Esophagus muscularis mucosa (tissue), 4 donors: ENCODE results near the gene TUBA1A. TPM values are rescaled to one million over a fixed set of nuclear protein-coding genes. Genes with fewer than 3 reads are reported as not detected.
A peak's percentile ranks its signal among the peaks of the same experiment; 100 is the strongest.
"Not testable (repeated sequence)": the region's sequence is repeated elsewhere in the genome, so short reads cannot be mapped to it uniquely, and the experiment has no call there.

Source experiments
- DNase-seq: peaks from one replicate; pipeline ENCODE4 v3.0.0-alpha.2; 2017; ENCODE audit errors: extremely low spot score
- H3K27ac ChIP-seq, 4 donors: fragments of 200-600 bp; sonication (generic); replicated peaks in 1 of 4; 1 replicate in 3 of 4; 2 replicates in 1 of 4; pipeline ENCODE4 v1.5.1; 2016 to 2019; ENCODE audit warnings: mild to moderate bottlenecking in 1 of 4
- H3K27me3 ChIP-seq, 4 donors: fragments of 200-600 bp; sonication (generic); one replicate each; pipeline versions ENCODE4 v1.5.1 to v1.6.0; 2016 to 2019
- H3K36me3 ChIP-seq, 4 donors: fragments of 200-600 bp; sonication (generic); one replicate each; pipeline ENCODE4 v1.5.1; 2016 to 2019
- H3K4me1 ChIP-seq, 4 donors: fragments of 200-600 bp; sonication (generic); one replicate each; pipeline ENCODE4 v1.5.1; 2016 to 2019
- H3K4me3 ChIP-seq, 4 donors: fragments of 200-600 bp; sonication (generic); 1 replicate in 2 of 4; 2 replicates in 2 of 4; pipeline ENCODE4 v1.5.1; 2016 to 2019; ENCODE audit warnings: mild to moderate bottlenecking in 4 of 4, moderate library complexity in 1 of 4
- H3K9me3 ChIP-seq, 4 donors: fragments of 200-600 bp; sonication (generic); 1 replicate in 3 of 4; 2 replicates in 1 of 4; pipeline ENCODE4 v1.5.1; 2016 to 2019
- CTCF ChIP-seq, 3 experiments: fragments of 200-600 bp in 2 of 3; fragments of 450-650 bp in 1 of 3; sonication (generic) in 2 of 3; IDR thresholded peaks; one replicate each; pipeline ENCODE4 v1.5.1; 2017 to 2019; ENCODE audit warnings: antibody characterized with exemption in 3 of 3, mild to moderate bottlenecking in 2 of 3, moderate library complexity in 1 of 3
- EP300 ChIP-seq: sonication (generic); formaldehyde crosslinking; IDR thresholded peaks from one replicate; pipeline ENCODE4 v1.6.1; 2017; ENCODE audit warnings: antibody characterized with exemption
- POLR2A ChIP-seq: fragments of 450-650 bp; IDR thresholded peaks from one replicate; pipeline ENCODE4 v1.6.1; 2017; ENCODE audit warnings: antibody characterized with exemption, moderate library complexity, mild to moderate bottlenecking, low read depth
- POLR2AphosphoS5 ChIP-seq, 2 donors: sonication (generic); formaldehyde crosslinking; IDR thresholded peaks; one replicate each; pipeline ENCODE4 v1.6.1; 2017; ENCODE audit warnings: antibody characterized with exemption in 2 of 2
- WGBS: methylation state at CpG from one replicate; pipeline ENCODE4 v1.1.5; 2018; 5-methylcytosine and 5-hydroxymethylcytosine counted together
- intact Hi-C: fragments of 100-400 bp; cut with DNase I; formaldehyde crosslinking; loops from one replicate; pipeline ENCODE4 v1.15.1; 2023
- total RNA-seq, 4 donors: library from RNA; depleted of rRNA; stranded (reverse); fragments of >200 nt; gene quantifications; one replicate each; pipeline versions ENCODE4 v1.1.0 to v1.2.1, GENCODE V29; 2016

The TUBA1A gene
- total RNA-seq, 4 donors from 2014 or later, result 534 to 1,110 (median 887) TPM

- Histone ChIP-seq H3K36me3 (peaks cover 23 to 33% (median 30%) of the 10 kb centered on the region in 4 donors), H3K4me1 (peaks cover 16 to 42% (median 34%) of the 10 kb centered on the region in 4 donors), H3K27ac (peak overlapping the region; percentile 95 to 100 (median 98)), H3K9me3 (no peaks in the 10 kb centered on the region), H3K4me3 (peak overlapping the region; percentile 78 to 96 (median 91)), H3K27me3 (no peaks in the 10 kb centered on the region)
- TF ChIP-seq EP300 (no peak), POLR2AphosphoS5 (IDR thresholded peaks at IDR 0.05) (peak in 1 of 2 donors; percentile 41)
- peak; percentile 97 for DNase-seq
- under 1% methylated on average over 38 of the region's 52 CpGs for WGBS
- intact Hi-C loops, result loop anchor here (1.0 to 2.0 kb wide), 2 partner anchors 46 to 58 kb away; partner anchors contain the start of gene TUBA1B
Measured at GRCh38 chr12:49188201-49188915, 522 bp downstream of the TUBA1A start.

GRCh38 chr12:49187184-49187583, 1.7 kb downstream of the TUBA1A start:
- Histone ChIP-seq H3K27ac (peak overlapping the region; percentile 95 to 100 (median 98)), H3K4me3 (peak overlapping the region; percentile 78 to 96 (median 91)), H3K9me3 (no peaks in the 10 kb centered on the region), H3K36me3 (peaks cover 23 to 35% (median 31%) of the 10 kb centered on the region in 4 donors), H3K4me1 (peaks cover 16 to 42% (median 34%) of the 10 kb centered on the region in 4 donors), H3K27me3 (no peaks in the 10 kb centered on the region)
- peak; percentile 93 for DNase-seq
- intact Hi-C loops, result no loop called here
- 4% methylated on average over 5 of the region's 5 CpGs for WGBS
- TF ChIP-seq CTCF (IDR thresholded peaks at IDR 0.05), result no peak
- TF ChIP-seq POLR2A, result no peak
- peak; percentile 52 to 62 for TF ChIP-seq POLR2AphosphoS5 (IDR thresholded peaks at IDR 0.05)

GRCh38 chr12:49186307-49186706, 2.6 kb downstream of the TUBA1A start:
- peak overlapping the region in 3 of 4 donors; percentile 95 to 99 (median 98) for H3K27ac ChIP-seq
- H3K27me3 ChIP-seq, DNase-seq, H3K9me3 ChIP-seq, intact Hi-C loops: not testable (repeated sequence)
- H3K4me1 ChIP-seq, result peaks cover 16 to 42% (median 34%) of the 10 kb centered on the region in 4 donors
- peak overlapping the region; percentile 78 to 96 (median 91) for H3K4me3 ChIP-seq
- WGBS, result 65% methylated on average over 9 of the region's 11 CpGs
- H3K36me3 ChIP-seq, result peaks cover 23 to 35% (median 31%) of the 10 kb centered on the region in 4 donors

GRCh38 chr12:49184697-49185096, 4.2 kb downstream of the TUBA1A start:
- WGBS, result 77% methylated on average over 1 of the region's 1 CpG
- intact Hi-C loops, DNase-seq, H3K9me3 ChIP-seq, H3K4me3 ChIP-seq, H3K27me3 ChIP-seq: not testable (repeated sequence)
- peaks cover 23 to 35% (median 31%) of the 10 kb centered on the region in 4 donors for H3K36me3 ChIP-seq
- H3K4me1 ChIP-seq, result peaks cover 13 to 37% (median 29%) of the 10 kb centered on the region in 4 donors
- H3K27ac ChIP-seq, result peak overlapping the region in 1 of 4 donors; percentile 18

GRCh38 chr12:49183214-49183950, 5.5 kb downstream of the TUBA1A start:
- H3K4me3 ChIP-seq, H3K27me3 ChIP-seq, intact Hi-C loops, DNase-seq, H3K27ac ChIP-seq, H3K9me3 ChIP-seq: not testable (repeated sequence)
- H3K36me3 ChIP-seq, result peaks cover 23 to 35% (median 31%) of the 10 kb centered on the region in 4 donors
- 85% methylated on average over 15 of the region's 15 CpGs for WGBS
- H3K4me1 ChIP-seq, result peaks cover 13 to 32% (median 26%) of the 10 kb centered on the region in 4 donors

- no peaks in the 10 kb centered on the region for H3K36me3 ChIP-seq
- no peak overlapping the region for H3K4me3 ChIP-seq
- 73% methylated on average over 5 of the region's 5 CpGs for WGBS
- TF ChIP-seq POLR2AphosphoS5 (IDR thresholded peaks at IDR 0.05) (no peak), CTCF (IDR thresholded peaks at IDR 0.05) (no peak), POLR2A (no peak), EP300 (no peak)
- no peaks in the 10 kb centered on the region for H3K4me1 ChIP-seq
- no peak for DNase-seq
- intact Hi-C loops, result no loop called here
- no peaks in the 10 kb centered on the region for H3K27me3 ChIP-seq
- no peak overlapping the region for H3K27ac ChIP-seq
- peaks cover 0 to 5% (median 0%) of the 10 kb centered on the region in 4 donors for H3K9me3 ChIP-seq
Measured at GRCh38 chr12:49174218-49174617, 14.7 kb downstream of the TUBA1A start.
